HG03575 (cell line): ENCODE data around the gene ZNF524.
"Not testable (repeated sequence)": the region's sequence is repeated elsewhere in the genome, so short reads cannot be mapped to it uniquely, and the experiment has no call there.

ENCODE experiments used
- ATAC-seq: cut with Tn5 transposase; IDR thresholded peaks from one replicate; pipeline ENCODE4 v1.9.1; 2021; ENCODE audit not compliant: unreplicated experiment, insufficient number of reproducible peaks, low FRiP score; ENCODE audit errors: extremely low read depth

The ZNF524 gene

DNA sequence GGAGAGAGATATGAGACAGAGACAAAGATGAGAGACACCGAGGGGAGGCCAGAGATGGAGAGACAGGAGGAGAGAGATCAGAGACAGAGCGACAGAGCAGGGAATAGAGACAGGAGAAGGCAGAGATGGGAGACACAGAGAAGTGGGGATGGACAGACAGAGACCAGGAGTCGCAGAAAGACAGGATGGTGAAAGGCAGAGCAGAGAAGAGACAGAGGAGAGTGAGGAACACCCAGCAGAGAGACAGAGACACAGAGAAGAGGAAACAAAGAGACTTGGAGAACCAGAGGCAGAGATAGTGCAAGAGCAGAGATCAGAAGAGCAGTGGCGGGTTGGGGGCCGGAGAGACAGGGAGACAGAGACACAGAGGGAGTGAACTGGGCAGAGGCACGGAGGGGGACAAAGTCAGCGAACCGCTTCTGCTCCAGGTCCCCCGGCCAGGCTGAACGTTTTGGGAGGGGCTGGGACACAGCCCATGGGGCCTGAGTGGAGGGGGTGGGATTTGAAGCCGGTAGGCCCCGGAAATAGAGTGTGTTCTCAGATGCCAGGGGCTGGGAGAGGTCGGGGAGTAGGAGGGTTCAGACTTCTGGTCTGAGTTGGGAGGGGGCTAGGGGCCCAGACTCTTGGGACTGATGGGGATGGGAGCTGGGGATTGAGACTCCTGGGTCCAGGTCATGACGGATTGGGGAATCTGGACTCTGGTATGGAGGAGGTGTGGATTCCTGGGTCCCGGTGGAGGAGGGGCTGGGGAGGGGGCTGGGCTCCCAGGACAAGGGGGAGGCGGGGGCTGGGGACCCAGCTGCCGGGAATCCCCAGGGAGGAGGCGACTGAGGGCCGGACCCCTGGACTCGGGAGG lies 20.1 kb upstream of the ZNF524 start:
- ATAC-seq, result no peak

DNA sequence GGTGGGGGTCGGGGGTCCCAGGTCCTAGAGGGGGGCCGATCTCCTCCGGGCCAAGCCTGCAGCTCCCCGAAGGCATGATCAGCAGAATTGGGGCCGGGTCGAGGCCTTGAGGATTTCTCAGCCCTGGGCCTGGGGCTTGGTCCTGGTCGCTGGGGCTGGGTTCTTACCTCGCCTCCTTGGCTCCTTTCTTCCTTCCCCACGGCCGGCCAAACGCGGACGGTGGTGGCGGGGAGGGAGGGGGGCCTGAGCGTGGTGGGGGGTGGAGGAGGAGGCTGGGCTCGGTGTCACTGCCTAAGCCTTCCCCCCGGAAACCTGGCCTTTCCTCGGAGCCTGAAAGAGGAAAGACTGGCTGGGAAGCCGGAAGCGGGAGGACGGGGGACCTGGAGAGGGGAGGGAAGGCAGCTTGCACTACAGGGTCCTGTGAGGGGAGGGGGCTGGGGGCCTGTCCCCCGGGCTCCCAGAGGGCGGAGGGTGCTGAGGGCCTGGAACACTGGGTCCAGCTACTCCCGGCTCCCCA lies 19.4 kb upstream of the ZNF524 start, which contains the start of gene ZNF579:
Gene ZNF579, minus strand, starts transcription at position 221 of the 517 bp plus-strand sequence. CDS start 1,209 bp downstream, outside the sequence.
- ATAC-seq, result no peak

DNA sequence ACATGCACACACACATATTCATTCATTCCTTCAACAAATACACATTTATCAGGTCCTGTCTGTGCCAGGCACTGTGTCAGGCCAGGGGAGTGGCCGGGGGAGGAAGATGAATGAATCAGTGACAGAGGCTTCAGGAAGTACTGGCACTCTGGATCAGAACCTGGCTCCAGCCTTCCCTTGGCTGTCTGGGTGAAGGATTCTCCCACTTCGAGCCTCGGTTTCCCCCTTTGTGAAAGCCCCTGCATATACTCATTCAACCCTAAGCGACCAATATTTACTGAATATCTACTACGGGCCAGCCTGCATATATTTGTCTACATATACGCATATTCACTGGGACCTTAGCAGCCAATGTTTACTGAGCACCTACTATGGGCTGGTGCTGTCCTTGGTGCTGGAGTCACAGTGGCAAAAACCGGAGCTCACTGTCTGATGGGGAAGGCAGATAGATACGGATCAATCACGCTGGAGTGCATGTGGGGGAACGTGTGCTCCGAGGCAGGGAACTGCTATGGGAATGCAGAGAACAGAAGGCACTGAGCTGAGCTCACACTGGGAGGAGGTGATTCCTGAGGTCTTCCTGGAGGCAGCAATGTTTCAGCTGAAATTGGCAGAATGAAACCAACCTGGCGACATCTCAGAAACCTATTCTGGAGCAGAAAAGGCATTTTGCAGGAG lies 18.8 kb upstream of the ZNF524 start:
- ATAC-seq, result no peak

DNA sequence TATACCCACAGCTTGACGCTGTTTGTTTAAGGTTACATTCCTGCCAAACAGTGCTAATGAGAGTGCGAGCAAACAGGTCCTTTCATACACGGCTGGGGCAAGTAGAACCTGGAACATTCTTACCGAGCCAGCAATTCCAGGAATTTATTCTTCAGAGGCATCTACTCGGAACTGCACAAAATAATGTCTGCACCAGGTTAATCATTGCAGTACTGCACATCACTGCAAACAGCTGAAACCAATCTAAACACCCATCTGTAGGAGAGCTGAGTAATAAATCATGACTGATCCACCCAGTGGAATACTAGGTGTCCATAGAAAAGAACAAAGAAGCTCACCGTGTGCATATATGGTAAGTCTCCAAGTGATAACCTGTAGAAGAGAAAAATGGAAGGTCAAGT lies 18.3 kb upstream of the ZNF524 start:
- no peak for ATAC-seq

DNA sequence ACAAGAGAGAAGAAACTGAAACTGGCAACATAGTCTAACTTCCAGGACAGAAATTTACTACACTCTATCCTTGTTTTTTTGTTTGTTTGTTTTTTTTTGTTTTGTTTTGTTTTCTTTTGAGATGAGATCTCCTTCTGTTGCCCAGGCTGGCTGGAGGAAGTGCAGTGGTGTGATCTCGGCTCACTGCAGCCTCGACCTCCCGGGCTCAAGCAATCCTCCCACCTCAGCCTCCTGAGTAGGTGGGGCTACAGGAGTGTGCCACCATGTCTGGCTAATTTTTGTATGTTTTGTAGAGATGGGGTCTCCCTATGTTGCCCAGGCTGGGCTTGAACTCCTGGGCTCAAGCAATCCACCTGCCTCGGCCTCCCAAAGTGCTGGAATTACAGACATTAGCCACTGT lies 17.8 kb upstream of the ZNF524 start:
- ATAC-seq, result not testable (repeated sequence)

DNA sequence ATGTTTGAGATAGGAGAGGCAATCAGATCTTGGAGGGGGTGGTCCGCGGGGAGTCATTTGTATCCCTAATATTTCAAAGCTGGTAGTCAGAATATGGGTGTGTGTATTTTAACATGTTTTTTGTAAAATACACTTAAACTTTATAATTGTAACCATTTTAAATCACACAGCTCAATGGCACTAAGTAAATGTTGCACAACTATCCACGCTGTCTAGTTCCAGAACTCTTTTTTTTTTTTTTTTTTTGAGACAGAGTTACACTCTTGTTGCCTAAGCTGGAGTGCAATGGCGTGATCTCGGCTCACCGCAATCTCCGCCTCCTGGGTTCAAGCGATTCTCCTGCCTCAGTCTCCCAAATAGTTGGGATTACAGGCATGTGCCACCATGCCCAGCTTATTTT lies 16.2 kb upstream of the ZNF524 start:
- ATAC-seq, result not testable (repeated sequence)

DNA sequence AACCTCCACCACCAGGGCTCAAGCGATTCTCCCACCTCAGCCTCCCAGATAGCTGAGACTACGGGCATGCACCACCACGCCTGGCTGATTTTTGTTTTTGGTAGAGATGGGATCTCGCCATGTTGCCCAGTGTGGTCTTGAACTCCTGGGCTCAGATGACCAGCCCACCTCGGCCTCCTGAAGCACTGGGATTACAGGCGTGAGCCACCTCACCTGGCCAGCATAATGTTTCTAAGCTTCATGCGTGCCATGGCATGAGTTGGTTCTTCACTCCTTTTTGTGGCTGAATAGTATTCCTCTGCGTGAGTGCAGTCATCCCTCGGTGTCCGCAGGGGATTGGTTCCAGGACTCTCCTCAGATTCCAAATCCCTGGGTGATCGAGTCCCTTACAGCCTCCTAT lies 15.2 kb upstream of the ZNF524 start:
- no peak for ATAC-seq

DNA sequence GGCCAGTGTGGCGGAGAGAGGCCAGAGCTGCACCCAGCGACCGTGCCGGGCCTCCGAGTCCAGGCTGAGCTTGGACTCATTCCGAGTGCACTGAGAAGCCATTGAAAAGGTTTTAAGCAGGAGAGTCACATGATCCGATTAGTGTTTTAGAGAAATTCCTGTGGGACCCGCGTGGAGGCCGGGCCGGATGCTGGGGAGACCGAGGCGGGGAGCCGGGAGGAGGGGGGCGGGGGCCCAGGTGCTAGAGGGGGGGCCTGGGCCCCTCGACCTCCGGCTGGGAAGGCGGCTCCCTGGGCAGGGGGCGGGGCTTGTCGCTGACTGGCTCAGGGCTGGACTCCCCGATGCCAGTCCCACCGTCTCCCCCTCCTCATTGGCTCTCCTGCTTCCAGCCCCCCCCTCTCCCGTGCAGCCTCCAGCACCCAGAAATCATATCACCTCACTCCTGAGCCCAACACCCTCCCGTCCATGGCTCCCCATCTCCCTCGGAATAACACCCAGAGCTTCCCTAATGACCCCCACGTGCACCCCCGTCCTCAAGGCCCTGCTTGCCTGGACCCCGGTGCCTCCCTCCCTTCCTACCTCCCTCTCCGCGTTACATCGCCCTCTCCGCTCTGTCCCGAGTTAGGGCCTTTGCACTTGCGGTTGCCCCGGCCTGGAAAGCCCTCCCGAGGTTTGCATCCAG lies 14.3 kb upstream of the ZNF524 start:
- ATAC-seq, result no peak

DNA sequence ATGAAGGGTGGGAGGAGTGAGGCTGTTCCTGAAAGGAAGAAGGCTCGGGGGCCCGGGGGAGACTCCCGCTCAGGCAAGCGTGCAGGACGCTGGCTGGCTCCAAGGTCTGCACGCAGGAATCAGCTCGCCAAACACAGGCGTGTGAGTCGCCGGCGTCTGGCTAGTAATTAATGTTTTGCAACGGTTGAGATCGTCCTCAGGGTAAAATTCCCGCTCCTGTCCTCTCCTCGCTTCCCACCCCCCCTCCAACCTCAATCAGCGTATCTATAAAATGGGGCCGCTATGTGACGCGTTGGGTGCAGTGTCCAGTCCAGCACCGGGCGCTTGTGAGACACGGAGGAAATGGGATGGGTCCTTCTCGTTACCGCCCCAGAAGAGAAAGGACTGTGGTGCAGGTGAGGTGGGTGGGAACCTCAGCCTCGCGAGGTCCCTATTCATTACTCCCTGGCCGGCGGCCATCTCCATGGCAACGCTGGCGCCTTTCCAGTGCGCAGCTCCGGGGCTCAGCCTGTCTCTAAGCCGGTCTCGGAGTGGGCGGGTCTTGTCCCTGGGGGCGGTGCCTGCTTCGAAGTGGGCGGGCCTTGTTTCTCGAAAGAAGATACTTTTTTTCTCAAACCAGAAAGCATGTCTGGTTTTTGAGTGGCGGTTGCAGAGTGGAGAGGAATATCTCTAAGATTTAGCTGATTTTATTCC lies 13.0 kb upstream of the ZNF524 start:
- no peak for ATAC-seq

DNA sequence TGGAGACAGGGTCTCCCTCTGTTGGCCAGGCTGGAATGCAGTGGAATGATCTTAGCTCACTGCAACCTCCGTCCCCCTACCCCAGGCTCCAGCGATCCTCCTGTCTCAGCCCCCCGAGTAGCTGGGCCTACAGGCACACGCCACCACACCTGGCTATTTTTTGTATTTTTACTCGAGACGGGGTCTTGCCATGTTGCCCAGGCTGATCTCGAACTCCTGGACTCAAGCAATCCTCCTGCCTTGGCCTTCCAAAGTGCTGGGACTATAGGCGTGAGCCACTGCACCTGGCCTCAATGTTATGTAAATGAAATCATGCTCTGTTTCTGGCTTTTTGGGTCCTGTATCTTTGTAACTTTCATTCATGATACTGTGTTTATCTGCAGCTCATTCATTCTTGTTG lies 11.3 kb upstream of the ZNF524 start:
- ATAC-seq, result no peak

DNA sequence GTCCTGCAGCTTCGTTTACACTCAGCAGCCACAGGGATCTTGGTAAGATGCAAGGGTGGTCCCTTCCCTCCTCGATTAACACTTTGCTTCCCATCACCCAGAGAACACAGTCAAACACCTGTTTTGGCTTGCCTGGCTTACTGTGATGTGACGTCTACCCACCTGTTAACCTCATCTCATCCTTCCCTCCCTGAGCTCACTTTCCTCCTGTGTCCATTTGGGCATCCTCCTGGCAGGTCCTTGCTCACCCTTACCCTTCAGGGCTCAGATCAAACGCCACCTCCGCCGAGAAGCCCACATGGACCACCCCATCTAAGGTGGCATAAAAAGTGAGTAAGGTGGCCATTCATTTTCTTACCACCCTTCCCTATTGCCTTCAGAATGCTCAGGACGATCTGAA lies 10.0 kb upstream of the ZNF524 start:
- no peak for ATAC-seq

DNA sequence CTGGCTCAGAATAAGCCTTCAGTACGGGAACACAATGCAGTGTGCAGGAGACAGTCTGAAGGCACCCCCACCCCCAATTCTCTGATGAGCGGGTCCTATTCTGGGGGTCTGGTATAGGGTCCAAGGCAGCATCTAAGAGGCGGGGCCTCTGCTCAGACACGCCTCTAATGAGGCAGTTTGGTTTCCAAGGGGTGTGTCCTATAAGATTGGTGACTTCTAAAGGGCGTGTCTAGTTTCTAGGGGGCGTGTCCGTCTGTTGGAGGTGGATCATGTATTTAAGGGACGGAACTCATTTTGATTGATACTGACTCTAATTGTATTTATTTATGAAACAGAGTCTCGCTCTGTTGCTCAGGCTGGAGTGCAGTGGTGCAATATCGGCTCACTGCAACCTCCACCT lies 9.5 kb upstream of the ZNF524 start:
- no peak for ATAC-seq

DNA sequence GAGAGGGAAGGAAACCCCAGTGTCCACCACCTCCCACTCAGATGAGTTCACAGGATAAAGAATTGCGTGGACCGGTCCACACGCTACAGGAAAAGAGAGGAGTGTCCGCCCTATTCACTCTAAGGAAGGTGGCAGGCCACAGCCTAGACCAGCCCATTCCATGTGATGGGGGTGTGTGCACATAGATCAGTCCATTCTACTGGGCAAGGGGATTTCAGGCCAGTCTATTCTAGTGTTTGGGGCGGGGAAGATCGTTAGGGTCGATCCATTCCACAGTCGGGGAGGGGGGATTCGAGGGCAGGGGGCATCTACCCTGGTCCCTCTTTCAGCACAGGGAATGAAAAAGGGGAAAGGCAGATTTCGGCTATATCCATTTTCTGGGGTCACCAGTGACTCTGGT lies 8.5 kb upstream of the ZNF524 start:
- ATAC-seq, result no peak

DNA sequence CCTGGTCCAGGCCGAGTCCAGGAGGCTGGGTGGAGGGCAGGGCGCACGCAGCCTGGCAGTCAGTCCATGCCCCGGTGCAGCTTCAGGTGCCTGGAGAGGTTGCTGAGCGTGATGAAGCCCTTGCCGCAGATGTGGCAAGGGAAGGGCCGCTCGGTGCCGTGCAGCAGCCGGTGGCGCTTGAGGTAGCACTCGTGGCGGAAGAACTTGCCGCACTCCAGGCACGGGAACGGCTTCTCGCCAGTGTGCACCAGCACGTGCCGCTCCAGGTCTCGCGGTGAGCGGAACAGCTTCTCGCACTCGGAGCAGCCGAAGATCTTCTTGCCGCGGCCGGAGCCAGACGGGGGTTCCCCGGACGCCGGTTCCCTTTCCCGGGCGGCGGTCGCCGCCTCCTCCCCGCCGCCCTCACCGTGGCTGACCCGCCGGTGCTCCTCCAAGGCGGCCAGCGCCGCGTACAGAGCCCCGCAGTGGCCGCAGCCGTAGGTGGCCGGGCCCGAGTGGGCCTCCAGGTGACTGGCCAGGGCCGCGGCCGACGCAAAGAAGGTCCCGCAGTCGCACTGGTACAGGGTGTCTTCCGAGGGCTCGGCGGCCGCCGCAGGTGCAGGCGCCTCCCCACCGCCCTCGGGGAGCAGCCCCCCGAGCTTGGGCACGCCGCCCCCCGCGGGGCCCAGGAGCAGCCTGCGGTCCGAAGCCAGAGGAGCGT lies 7.5 kb upstream of the ZNF524 start:
- ATAC-seq, result no peak

DNA sequence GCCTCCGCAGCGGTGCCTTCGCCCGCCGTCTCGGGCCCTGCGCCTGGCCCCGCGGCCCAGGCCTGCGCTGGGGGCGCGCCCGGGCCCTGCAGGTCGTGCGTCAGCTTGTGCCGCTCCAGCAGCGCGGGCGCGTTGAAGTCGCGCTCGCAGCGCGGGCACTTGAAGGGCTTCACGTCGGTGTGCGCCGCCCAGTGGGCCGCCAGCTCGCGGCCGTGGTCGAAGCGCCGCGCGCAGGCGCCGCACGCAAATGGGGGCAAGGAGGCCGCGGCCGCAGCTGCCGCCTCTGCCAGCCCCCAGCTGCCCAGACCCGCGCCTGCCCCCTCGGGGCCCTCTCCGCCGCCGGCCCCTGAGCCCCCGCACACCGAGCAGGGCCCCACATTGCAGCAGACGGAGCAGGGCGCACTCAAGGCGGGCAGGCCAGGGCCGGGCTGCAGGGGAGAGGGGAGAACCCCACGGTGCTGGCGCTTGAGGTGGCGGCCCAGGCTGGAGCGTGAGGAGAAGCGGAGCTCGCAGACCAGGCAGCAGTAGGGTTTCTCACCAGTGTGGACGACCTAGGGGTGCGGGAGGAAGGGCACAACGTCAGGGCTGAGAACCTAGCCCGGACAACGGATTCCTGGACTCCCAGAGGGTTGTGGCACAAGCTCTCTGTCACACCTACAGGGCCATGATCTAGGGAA lies 6.9 kb upstream of the ZNF524 start:
- ATAC-seq, result no peak

DNA sequence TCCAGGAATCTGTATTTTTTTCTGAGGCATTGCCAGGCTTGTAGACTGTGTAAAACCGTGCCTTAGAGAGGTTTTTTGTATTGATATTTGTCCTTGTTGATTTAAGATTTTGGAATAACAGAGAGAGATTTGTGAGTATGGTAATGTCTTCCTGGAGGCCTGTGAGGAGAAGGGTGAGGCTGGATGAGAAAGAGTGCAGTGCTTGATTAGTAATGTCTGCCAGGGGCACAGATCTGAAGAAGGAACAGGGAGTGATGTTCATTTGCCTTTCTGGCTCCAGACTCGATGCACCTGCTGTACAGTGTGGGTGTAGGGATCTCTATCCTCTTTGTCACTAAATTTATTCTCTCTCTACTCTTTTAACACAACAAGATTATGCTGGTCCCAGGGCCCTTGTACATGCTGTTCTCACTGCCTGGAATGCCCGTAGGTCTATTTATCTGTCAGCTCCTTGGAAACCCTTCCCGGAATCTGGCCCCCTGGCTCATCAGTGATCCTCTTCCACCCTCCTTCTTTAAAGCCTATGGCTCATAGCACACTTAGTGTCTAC lies 5.0 kb upstream of the ZNF524 start:
- ATAC-seq, result no peak

DNA sequence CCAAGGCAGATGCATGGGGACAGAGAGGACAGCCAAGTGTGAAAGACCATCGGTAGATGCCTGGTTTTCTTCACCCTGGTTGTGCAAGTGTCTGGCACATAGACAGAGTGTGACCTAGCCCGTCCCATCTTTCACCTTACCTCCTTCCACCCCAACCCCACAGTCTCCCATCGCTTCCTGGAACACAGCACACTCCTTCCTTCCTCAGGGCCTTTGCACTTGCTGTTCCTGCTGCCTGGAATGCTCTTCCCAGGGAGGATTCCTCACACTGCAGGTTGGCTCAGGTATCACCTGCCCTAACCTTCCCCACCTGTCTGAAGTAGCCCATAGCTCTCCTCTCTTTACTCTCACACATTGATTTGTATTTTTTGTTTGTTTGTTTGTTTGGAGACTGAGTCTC lies 3.8 kb upstream of the ZNF524 start:
- ATAC-seq, result no peak

DNA sequence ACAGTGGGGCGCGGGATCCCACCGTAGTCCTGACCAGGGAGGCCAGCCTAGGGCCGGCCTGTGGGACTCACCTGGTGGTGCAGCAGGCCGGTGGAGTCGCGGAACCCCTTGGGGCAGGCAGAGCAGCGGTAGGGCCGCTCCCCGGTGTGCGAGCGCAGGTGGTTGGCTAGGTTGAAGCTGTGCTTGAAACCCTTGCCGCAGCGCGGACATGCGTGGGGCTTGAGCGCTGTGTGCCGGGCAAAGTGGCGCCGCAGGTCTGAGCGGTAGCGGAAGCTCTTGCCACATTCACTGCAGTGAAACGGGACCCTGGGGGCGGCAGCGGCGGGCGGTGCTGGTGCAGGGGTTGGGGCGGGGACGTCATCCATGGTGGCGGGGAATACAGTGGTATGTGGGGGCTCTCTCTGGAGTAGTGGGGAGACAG lies 2.6 kb upstream of the ZNF524 start:
- ATAC-seq, result no peak
